ENCODE results near the gene CLPX. TPM values are rescaled to one million over a fixed set of nuclear protein-coding genes. Genes with fewer than 3 reads are reported as not detected.
A peak's percentile ranks its signal among the peaks of the same experiment; 100 is the strongest.

Gene CLPX
- total RNA-seq, 4 donors from 2014 or later: 51.0 to 57.4 (median 54.1) TPM

DNA sequence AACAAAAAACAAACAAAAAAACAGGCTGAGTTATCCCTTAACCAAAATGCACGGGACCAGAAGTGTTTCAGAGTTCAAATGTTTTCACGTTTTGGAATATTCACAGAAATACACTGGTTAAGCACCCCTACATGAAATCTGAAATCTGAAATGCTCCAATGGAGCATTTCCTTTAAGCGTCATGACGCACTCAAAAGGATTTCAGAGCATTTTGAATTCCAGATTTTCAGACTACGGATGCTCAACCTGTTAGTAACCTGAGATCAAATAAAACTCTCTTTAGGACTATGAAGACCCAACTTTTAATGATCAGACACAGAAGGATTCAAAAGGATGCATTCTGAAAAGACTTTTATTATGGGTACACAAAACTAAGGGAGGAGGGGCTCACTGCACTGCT, 9.6 kb downstream of the CLPX start:
- no peak for TF ChIP-seq POLR2A (IDR thresholded peaks at IDR 0.05)
- TF ChIP-seq, protein P1, sequence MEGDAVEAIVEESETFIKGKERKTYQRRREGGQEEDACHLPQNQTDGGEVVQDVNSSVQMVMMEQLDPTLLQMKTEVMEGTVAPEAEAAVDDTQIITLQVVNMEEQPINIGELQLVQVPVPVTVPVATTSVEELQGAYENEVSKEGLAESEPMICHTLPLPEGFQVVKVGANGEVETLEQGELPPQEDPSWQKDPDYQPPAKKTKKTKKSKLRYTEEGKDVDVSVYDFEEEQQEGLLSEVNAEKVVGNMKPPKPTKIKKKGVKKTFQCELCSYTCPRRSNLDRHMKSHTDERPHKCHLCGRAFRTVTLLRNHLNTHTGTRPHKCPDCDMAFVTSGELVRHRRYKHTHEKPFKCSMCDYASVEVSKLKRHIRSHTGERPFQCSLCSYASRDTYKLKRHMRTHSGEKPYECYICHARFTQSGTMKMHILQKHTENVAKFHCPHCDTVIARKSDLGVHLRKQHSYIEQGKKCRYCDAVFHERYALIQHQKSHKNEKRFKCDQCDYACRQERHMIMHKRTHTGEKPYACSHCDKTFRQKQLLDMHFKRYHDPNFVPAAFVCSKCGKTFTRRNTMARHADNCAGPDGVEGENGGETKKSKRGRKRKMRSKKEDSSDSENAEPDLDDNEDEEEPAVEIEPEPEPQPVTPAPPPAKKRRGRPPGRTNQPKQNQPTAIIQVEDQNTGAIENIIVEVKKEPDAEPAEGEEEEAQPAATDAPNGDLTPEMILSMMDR (IDR thresholded peaks at IDR 0.05): no peak
- Histone ChIP-seq H3K4me1 (peaks cover 0 to 56% (median 14%) of the 10 kb centered on the region in 3 donors), H3K36me3 (peaks cover 0 to 97% (median 21%) of the 10 kb centered on the region in 3 donors), H3K4me3 (no peak overlapping the region), H3K9me3 (no peaks in the 10 kb centered on the region), H3K27me3 (no peaks in the 10 kb centered on the region), H3K27ac (no peak overlapping the region)
- 90 to 91% methylated on average over 5 of the region's 5 CpGs for whole genome bisulfite sequencing, 2 donors
- intact Hi-C loops (cut with DNase I): no loop called here
- DNase-seq: no peak

DNA sequence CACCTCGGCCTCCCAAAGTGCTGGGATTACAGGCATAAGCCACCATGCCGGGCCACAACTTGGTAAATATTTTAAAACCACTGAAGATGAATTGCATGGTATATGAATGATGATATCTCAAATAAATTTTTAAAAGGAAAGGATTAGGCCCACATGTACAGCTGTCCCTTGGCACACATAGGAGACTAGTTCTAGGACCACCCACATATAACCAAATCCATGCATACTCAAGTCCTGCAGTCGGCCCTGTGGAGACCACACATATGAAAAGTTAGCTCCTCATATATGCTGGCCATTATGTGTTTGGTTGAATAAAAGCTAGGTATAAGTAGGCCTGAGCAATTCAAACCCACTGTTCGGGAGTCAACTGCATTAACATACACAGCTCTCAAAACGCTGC, 10.6 kb downstream of the CLPX start:
- Histone ChIP-seq H3K4me1 (peaks cover 0 to 47% (median 10%) of the 10 kb centered on the region in 3 donors), H3K9me3 (no peaks in the 10 kb centered on the region), H3K4me3 (no peak overlapping the region), H3K36me3 (peaks cover 0 to 100% (median 22%) of the 10 kb centered on the region in 3 donors), H3K27me3 (no peaks in the 10 kb centered on the region), H3K27ac (no peak overlapping the region)
- no peak for DNase-seq
- 88 to 90% methylated on average over 3 to 5 of the region's 5 CpGs for WGBS, 2 donors
- TF ChIP-seq, protein P1 (IDR thresholded peaks at IDR 0.05): no peak
- TF ChIP-seq POLR2A (IDR thresholded peaks at IDR 0.05): no peak
- intact Hi-C loops (cut with DNase I): no loop called here

DNA sequence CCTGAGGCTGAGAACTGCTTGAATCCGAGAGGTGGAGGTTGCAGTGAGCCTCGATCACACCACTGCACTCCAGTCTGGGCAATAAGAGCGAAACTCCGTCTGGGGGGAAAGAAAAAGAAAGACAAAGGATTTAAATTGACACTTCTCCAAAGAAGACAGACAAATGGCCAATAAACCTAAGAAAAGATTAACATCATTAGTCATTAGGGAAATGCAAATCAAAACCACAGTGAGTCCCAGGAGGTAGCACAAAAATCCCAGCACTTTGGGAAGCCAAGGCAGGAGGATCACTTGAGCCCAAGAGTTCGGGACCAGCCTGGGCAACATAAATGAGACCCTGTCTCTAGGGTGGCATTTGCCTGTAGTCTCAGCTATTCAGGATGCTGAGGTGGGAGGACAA, 12.6 kb downstream of the CLPX start:
- Histone ChIP-seq H3K27ac (peak overlapping the region in 3 of 4 donors; percentile 29 to 46 (median 38)), H3K36me3 (peaks cover 0 to 93% (median 22%) of the 10 kb centered on the region in 3 donors), H3K4me3 (no peak overlapping the region), H3K9me3 (no peaks in the 10 kb centered on the region), H3K27me3 (no peaks in the 10 kb centered on the region), H3K4me1 (peaks cover 0 to 27% (median 0%) of the 10 kb centered on the region in 3 donors)
- DNase-seq: no peak
- intact Hi-C loops (cut with DNase I): no loop called here
- TF ChIP-seq POLR2A (IDR thresholded peaks at IDR 0.05): no peak
- TF ChIP-seq, protein P1 (IDR thresholded peaks at IDR 0.05): no peak
- WGBS, 2 donors: 78 to 82% methylated on average over 5 of the region's 5 CpGs

DNA sequence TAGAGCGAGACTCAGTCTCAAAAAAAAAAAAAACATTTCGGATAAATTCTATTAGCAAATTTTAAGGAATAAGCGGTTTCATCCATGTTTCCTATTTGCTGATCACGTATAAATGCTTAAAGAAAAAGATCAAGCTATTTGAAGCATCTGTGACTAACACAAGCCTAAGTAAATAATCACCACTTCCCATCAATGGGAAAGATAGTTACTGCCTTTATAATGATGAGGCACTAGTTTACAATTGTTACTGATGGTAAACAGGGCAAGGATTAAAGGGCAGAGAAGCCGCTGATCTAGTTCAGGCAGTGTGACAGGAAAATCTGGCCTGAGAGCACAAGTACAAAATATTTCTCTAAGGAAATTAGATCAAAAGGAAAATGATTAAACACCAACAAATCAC, 13.7 kb downstream of the CLPX start:
- H3K9me3 ChIP-seq: no peaks in the 10 kb centered on the region
- no peak overlapping the region for H3K4me3 ChIP-seq
- peaks cover 0 to 25% (median 0%) of the 10 kb centered on the region in 3 donors for H3K4me1 ChIP-seq
- H3K36me3 ChIP-seq: peaks cover 0 to 93% (median 26%) of the 10 kb centered on the region in 3 donors
- H3K27ac ChIP-seq: peak overlapping the region in 2 of 4 donors; percentile 9 to 56
- no peaks in the 10 kb centered on the region for H3K27me3 ChIP-seq
- TF ChIP-seq, protein P1 (IDR thresholded peaks at IDR 0.05): no peak
- no peak for TF ChIP-seq POLR2A (IDR thresholded peaks at IDR 0.05)
- intact Hi-C loops (cut with DNase I): no loop called here
- 71 to 85% methylated on average over 5 of the region's 5 CpGs for WGBS, 2 donors
- DNase-seq: no peak

DNA sequence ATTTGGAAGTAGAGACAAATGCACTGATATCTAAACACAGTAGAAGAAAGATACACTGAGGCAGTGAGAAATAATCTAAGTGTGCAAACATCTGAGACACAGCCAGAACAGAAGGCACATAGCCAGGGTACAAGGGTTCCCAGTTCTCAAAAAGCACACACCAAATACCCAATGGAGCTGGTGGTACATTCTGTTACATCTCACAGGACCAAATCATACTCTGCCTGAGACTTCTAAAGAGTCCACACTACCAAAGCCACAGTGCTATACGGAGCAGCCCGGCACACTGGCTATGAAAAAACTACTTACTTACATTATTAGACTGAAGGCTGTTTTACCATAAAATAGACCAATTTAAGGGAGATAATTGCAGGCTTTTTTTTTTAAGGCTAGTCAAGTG, 19.3 kb downstream of the CLPX start:
- intact Hi-C loops (cut with DNase I): no loop called here
- Histone ChIP-seq H3K4me1 (peaks cover 0 to under 1% (median 0%) of the 10 kb centered on the region in 3 donors), H3K27me3 (no peaks in the 10 kb centered on the region), H3K9me3 (no peaks in the 10 kb centered on the region), H3K27ac (no peak overlapping the region), H3K36me3 (peaks cover 0 to 89% (median 12%) of the 10 kb centered on the region in 3 donors), H3K4me3 (no peak overlapping the region)
- 78 to 89% methylated on average over 2 of the region's 2 CpGs for WGBS, 2 donors
- TF ChIP-seq, protein P1 (IDR thresholded peaks at IDR 0.05): no peak
- no peak for TF ChIP-seq POLR2A (IDR thresholded peaks at IDR 0.05)
- no peak for DNase-seq
